ACHN (cell line): Measurements from ENCODE around the gene PAX9.
A peak's percentile ranks its signal among the peaks of the same experiment; 100 is the strongest.
"Not testable (repeated sequence)": the region's sequence is repeated elsewhere in the genome, so short reads cannot be mapped to it uniquely, and the experiment has no call there.

Experiments
- DNase-seq: peaks from one replicate; pipeline ENCODE4 v3.0.0-alpha.2; 2015
- in situ Hi-C: cut with HindIII; loops from 2 replicates; pipeline ENCODE4 v1.10.0; 2017; ENCODE audit warnings: low sequenced_read_pairs, low pct_ligation_motif_present, low pct_unique_long_range_greater_than_20kb

The PAX9 gene

DNA sequence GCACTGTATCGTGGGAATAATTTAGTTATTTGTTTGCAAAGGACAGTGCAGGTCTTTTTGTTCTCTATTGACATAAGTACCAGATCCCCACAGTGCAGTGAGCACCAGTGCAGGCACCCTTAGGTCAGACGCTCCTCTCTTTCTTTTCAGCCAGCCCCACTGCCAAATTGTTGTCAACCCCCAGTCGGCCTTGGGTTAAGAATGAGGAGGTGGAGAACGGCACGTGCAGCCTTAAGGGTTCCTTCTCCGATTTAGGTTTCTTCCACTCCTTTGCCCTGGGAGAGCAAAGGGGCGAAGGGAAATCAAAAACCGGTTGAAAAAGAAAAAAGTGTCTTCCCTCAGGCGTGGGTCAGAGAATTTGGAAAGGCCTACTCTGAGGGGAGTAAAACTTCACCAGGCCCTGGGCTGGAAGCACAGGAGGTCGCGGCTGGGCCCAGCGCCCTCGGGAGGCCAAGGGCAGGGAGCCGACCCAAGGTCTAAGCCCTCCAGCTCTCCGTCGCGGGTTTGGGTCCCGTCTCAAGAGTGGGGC is 4.3 kb downstream of the PAX9 start:
- in situ Hi-C loops: no loop called here
- no peak for DNase-seq

DNA sequence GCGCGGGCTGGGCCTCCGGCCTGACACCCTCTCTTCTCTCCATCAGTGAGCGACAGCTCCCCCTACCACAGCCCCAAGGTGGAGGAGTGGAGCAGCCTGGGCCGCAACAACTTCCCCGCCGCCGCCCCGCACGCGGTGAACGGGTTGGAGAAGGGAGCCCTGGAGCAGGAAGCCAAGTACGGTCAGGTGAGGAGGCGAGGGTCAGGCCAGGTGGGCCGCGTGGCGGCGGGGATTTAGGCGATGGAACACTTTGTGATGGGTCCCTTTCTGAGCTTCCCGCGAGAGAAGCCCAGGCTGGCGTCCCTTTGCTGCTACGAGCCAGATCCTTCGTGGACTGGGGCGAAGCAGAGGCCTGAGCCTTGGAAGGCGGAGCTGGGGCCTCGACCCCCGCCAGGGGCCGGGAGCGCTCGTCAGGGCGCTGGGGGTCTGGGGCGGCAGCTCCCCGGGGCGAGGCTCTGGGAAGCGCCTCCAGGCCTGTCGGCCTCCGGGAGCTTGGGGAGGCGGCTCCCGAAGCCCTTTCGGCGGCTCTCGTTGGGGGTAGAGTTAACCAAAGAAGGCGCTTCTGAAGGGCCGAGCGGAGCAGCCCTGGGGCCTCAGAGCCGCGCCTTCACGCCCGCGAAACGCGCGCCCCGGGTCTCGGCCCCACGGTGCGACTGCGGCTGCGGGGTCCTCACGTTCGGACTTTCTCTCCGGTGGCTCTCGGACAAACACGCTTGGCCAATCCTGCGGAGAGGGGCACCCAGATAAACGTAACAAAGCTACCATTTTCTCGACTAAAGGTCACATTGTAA is 5.0 kb downstream of the PAX9 start:
- in situ Hi-C loops: no loop called here

DNA sequence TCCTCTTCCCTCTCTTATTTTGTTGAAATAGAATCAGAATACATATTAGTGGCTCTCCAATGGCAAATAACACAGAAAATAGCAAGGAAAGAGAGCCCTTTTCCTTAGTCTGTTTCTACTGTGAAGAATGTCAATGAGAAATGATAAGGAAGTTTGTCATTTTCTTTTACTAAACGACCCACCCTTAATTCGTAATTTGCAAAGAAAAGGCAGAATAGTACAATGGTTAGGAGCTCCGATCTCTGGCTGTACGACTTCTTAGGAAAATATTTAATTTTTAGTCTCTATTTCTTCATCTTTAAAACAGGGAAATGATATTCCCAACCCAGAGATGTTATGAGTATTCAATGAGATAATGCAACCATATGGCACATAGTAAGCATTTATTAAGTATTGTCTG is 6.0 kb downstream of the PAX9 start:
- DNase-seq: no peak
- in situ Hi-C loops: no loop called here

More for the DNA sequence above, 5.0 kb downstream of the PAX9 start:
- no peak for DNase-seq

- in situ Hi-C loops: no loop called here
- DNase-seq: no peak
These were observed 9.5 kb downstream of the PAX9 start for GRCh38 chr14:36671149-36671548.

DNA sequence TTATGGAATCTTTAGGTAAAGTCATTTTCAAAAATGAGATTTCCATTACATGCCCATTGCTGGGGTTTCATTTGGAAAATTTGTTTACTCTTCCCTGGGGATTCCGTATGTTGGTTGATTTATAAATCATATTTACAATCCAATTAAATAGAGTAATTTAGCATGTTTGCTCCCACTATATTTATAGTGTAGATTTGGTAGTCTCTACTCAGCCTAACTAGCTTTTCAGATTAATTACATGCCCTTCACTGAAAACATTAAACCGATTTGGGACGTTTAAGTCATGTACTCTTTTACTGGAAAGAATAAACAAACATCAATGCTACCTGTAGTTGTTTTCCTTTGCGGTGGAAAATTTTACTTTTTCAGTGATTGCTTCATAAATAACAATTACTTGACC is 10.4 kb downstream of the PAX9 start:
- no peak for DNase-seq
- in situ Hi-C loops: no loop called here

- no peak for DNase-seq
- in situ Hi-C loops: no loop called here
These were observed 13.0 kb downstream of the PAX9 start for GRCh38 chr14:36674659-36675058.

- no peak for DNase-seq
- in situ Hi-C loops: no loop called here
These were observed 13.9 kb downstream of the PAX9 start for GRCh38 chr14:36675581-36675980.

GRCh38 chr14:36676236-36676635 is 14.6 kb downstream of the PAX9 start:
- in situ Hi-C loops: no loop called here
- DNase-seq: no peak

DNA sequence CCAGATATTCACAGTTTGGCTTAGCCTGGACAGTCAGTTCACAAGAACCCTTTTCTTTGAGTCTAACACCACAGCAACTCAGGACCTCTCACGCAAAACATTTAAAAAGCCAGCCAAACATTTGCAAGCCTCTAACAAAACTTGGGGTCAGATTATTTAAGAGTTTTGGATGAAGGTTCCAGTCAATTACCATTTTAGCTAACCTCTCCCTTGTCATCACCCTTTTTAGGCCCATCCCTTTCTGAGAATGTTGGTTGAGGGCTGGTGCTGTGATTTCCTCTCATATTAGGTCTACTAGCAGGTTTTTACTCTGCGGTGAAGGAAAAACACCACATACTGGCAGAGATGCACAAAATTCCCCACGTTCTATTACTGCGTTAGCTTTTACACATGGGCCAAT is 20.7 kb downstream of the PAX9 start:
- in situ Hi-C loops: no loop called here
- DNase-seq: no peak

- no peak for DNase-seq
- in situ Hi-C loops: no loop called here
These were observed 21.5 kb downstream of the PAX9 start for GRCh38 chr14:36683083-36683724.

DNA sequence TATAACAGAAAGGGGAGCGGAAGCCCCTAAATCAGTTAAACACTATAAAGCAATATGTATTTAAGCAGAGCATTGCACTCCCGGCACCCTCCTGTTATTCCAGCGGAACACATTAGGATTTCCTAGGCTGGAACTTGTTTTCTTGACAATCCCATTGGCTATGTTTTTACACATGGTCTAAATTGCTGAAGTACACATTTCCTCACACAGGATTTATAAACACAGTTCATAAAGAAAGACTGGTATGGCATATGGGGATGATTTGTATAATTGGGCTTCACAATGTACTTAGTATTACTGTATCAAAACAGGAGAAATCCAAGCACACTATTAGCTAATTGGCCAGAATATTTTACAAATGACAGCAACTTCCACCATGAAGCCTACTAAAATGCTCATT is 23.3 kb downstream of the PAX9 start:
- in situ Hi-C loops: no loop called here
- DNase-seq: no peak

GRCh38 chr14:36690311-36691040 is 28.8 kb downstream of the PAX9 start:
- in situ Hi-C loops: no loop called here

GRCh38 chr14:36699420-36699819 is 37.8 kb downstream of the PAX9 start:
- in situ Hi-C loops, DNase-seq: not testable (repeated sequence)

More at GRCh38 chr14:36690311-36691040, 28.8 kb downstream of the PAX9 start:
- peak; percentile 2 for DNase-seq

DNA sequence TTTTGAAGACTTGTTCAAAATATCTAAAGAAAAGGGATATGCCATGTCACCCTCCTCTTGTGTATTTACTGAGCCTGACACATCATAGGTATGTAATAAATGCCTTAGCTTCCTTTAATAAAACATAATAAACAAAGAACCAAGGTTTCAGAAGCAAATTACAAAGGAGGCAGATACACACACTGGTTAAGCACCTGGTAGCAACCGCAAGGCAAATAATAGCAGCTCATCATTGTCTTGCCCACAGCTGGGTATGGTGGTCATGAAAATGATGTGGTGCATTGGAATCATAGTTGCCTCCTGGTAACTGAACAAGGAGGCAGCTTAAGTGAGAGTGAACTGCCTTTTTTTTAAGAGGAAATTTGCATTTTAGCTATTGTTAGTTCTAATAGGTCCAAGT is 39.0 kb downstream of the PAX9 start:
- no peak for DNase-seq

GRCh38 chr14:36701132-36701531 is 39.5 kb downstream of the PAX9 start:
- in situ Hi-C loops: no loop called here
- no peak for DNase-seq

More for the DNA sequence above, 39.0 kb downstream of the PAX9 start:
- in situ Hi-C loops: no loop called here

- in situ Hi-C loops: no loop called here
- no peak for DNase-seq
These were observed 40.8 kb downstream of the PAX9 start for GRCh38 chr14:36702474-36702873.

GRCh38 chr14:36707570-36707969 is 45.9 kb downstream of the PAX9 start:
- in situ Hi-C loops: no loop called here
- no peak for DNase-seq

DNA sequence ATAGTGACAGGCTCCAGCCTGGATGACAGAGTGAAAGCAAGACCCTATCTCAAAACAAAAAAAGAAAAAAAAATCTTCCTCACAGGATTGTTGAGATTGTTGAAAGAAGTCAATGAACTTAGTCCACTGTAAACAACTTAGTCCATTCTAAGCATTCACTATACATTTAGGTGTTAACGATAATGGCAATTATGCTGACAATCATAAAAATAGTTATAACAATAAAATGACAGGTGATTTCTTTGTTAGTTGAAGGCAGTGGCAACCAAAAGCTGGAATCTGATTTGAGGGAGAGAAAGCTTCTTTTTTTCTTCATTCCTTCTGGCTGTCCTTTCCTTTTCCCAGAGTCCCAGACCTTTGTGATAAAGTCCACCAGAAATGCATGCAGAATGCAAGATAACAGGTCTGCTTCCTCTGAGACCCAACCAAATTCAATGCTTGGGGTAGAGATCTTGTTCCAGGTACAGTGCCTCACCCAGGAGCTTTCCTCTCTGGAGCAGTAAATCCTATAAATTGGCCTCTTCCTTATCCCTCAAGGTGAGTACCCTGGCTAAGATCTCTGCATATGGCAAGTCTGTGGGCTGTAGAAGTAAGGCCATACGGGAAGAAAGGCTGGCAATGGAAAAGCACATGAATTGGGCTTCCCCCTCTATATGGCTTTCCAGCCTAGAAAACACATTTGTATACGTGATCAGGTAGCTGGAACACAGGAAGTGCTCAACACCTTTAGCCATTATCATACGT is 52.5 kb downstream of the PAX9 start:
- in situ Hi-C loops: no loop called here
- DNase-seq: no peak
